COLO668 (cell line): ENCODE results near the gene FLT4.

Source experiments
- DNase-seq: peaks from one replicate; lab custom pipeline; 2025; ENCODE audit not compliant: unreplicated experiment; lab: John Stamatoyannopoulos, UW

Gene FLT4

DNA sequence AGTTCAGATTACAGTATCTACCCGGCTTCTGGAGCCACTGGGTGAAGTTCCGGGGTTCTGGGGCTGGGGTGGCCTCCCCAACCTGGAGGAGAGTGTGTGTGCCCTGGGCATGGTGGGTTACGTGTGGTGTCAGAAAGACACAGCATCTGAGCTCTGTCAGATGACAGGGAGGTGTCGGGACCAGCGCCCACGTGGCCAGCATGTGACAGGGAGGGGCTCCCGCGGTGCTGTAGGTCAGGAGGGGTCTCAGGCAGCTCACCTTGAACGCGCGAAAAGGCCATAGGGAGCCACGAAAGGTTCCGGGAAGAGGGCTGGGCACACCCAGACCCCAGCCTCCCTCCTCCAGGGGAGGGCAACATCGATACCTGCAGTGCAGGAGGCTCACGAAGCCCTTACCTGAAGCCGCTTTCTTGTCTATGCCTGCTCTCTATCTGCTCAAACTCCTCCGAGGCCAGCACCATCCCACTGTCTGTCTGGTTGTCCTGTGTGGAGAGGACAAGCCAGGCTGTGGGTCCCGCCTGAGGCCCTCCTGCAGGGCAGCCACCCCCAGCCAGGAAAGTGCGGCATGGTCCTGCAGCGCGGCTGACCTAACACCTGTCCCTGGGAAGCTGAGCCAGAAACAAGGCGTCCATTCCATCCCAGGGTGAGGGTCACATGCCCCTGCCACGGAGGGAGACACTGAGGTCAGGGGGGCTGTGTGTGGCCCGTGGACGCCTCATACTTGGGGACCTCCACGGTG is 40.7 kb downstream of the FLT4 start:
- DNase-seq = no peak

DNA sequence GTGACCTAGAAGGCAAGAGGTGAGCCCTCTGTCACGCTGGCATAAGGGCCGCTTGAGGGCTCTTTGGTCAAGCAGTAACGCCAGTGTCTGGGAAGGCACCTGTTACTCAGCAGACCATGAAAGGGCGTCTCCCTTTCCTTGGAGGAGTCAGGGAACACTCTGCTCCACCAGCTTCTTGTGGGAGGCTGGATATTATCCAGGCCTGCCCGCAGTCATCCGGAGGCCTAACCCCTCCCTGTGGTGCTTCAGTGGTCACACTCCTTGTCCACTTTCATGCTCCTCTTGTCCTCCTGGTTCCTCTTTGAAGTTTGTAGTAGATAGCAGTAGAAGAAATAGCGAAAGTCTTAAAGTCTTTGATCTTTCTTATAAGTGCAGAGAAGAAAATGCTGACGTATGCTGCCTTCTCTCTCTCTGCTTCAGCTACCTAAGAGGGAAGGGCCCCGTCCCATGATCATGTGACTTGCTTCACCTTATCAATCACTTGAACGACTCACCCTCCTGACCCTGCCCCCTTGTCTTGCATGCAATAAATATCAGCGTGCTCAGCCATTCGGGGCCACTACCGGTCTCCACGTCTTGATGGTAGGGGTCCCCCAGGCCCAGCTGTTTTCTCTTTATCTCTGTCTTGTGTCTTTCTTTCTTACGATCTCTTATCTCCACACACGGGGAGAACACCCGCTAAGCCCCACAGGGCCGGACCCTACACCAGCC is 41.4 kb downstream of the FLT4 start:
- DNase-seq = no peak

DNA sequence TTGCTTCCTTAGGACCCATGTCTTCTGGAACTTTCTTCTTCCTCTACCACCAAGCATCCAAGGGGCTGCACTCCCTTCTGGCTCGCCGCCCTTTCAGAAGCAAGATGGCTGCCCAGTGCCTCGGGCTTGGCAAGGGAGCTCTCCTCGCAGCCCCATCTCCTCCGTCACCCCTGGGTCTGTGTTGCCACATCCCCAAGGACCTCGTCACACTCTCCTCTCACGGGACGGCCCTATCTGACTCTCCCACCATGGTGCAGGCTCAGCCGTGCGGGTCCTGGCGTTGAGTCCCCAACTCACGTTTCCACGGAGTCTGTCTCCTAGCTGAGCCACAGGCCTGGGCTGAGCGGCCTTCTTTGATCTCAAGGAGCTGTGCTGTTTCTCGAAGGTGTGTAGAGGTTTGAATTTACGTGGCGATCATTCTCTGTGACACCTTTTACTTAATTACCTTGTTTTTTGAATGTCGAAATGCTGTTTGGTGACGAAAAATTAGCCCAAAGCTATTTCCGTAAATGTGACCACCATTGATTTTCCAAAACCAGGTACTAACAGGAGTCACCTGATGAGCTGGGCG is 43.1 kb downstream of the FLT4 start:
- no peak for DNase-seq

DNA sequence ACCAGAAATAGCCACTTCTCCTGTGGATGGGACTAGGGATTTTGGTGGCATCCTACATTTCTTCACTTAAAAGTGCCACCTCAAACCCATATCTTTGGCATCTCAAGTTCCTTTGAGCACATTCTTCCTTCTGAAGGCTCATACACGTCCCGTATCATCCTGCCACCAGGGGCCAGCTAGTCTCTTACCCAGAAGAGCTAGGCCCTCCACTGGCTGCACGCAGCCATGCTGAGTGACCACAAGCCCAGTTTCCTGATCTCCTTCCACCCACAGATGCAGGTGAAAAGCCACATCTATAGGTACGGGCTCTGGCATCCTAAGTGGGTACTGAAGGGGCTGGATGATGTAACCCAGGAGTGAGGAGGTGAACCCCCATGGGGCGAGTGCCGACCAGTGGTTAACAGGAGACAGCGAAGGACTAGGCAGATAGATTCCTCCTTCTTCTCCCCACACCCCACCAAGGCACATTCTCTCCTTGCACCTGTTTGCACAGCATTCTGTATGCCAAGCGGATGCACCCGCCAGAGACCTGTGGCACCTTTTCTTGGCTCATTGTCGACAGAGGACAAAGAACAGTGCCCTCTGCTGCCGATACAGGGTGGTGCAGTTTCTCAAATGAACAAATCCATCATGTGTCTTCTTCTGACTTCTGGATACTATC is 43.7 kb downstream of the FLT4 start:
- peak; percentile 46 for DNase-seq

DNA sequence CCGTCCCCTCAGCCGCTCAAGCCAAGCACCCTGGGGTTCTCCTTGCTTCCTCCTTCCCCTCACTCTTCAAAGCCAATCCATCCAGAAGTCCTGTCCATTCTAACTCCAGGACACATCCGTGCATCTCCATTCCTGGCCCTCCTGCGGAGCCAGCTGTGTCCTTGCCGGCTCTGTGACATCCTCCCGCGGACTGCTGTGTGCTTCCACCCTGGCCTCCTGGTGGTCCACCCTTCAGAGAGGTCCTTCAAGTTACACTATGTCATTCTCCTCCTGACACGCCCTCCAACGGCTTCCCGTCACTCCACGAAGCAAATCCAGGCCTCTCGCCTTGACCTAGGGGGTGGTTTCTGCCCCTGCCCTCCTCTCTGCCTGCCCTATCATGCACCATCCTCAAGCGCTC is 45.1 kb downstream of the FLT4 start:
- DNase-seq = no peak

DNA sequence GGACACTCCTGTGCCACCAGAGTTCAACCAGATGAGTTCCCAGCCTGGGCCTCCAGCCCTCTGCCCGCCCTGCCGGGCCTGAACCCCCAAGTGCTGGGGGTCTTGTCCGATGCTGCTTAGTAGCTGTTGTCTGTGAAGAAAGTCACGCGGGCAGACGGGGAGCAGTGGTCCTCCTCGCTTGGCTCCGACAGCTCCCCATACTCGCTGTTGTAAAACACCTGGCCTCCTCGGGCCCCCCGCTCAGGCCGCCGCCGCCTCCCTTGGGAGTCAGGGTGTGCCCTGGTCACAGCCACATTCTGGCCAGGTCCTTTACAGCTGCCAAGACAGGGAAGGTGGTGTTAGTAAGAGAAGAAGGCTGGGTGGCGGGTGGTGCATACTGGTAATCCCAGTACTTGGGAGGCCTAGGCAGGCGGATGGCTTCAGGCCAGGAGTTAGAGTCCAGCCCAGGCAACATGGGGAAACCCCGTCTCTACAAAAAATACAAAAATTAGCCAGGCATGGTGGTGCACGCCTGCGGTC is 46.3 kb downstream of the FLT4 start:
- no peak for DNase-seq

DNA sequence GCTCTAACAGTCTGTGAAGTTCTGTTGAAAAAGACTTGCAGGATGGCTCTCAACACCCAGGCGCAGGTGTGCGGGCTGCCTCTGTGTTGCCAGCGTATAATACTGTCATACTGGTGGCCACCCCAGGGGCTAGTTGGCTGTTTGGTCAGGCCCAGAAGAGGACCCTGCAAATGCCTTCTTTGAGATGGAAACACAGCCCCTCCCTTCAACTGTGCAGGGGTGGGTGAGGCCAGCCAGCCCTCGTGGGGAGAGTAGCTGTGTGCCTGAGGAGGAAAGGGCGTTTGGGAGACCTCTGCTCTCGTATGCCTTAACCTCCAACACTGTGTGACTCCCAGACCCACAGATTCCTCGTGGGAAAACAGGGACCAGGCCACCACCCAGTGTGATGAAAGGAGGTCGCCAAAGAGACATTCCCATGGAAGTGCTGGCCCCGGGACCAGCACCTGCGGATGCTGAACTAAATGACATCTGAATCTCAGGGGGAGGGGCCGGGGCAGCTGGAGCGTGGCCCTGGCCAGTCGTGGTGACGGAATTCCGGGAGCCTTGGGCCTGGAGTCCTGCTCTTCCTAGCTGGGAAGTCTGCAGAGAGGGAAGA is 46.8 kb downstream of the FLT4 start:
- DNase-seq = no peak

DNA sequence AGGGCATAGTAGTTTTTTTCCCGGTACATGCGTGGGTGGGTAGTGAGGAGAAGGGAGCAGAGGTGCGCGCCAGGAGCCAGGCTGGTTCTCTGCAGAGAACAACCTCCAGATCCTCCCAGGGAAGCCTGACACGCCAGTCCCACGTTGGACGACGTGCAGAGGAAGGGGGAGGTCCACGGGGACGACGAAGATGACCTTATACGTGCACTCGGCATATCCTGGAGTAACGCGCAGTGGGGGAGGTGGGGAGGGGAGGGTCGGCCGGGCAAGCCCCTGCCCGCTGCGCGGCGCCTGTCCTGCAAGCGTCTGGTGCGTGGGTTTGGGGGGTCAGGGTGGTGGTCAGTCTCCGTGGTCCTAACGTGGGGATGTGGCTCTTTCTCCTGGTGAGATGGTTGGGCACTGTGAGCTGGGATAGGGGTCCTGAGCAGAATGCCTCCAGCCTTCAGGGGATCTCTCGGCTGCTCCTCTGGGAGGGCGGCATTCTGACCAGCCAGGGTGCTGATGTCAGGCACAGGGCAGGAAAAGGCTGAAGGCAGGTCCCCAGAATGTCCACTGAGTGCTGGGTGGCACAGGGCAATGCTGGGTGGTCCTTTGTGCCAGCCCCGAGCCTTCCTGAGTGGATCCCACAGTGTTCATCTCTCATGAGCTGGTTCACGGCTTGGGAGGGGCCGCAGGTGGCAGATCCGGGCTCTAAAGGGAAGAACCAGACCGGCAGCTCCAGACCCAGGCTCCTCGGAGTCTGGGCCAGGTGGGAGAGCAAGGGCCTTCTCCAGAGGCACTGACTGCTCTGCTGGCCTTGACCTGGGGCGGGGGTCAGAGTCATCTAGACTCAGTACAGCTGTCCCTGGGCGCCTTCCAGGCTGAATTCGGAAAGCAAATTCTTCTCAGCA is 47.6 kb downstream of the FLT4 start:
- no peak for DNase-seq

DNA sequence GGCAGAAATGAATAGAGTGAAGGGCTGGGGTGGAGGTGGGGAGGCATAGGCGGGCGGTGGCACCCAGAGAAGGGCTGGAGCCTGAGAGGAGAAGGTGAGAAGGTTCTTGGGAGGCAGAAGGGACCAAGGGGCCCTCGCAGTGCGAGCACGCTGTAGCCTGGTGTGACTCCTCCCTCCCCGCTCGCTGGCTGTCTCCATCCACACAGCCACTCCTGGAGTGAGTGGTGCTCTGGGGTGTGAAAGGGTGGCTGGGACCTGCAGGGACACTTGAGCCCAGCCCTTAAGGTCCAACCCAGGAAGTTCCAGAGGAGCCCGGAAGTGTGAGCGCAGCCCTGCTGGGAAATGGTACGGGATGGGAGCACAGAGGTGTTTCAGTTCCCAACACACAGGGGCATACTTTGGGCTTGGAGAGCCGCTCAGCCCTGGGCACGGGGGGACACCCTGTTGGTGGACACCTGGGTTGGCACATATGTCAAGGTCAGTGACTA is 48.8 kb downstream of the FLT4 start:
- no peak for DNase-seq

DNA sequence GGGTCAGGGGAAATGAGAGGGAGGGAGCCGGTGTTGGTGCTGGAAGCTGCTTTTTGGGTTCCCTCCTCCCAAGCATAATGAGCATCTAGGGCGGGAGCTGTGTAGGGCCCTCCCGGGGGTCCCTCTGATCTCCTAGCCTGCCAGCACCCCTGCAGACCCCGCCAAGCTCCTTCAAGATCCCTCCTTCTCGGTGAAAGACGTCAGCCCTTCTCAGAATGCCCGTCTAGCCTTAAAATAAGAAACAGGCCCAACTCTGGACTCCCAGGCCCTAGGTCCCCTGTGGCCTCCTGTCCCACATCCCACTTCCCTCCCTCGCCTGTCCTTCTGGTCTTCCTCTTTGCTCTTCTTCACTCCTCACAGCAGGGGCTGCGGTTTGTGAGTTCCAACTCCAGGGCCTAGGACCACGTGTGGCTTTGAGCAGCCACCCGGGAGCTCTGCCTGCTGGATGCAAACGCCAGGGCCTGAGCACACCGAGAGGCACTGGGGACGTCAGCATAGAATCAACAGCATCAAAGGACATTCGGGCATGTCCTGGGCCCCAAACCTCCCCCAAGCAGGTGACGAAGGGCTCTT is 49.3 kb downstream of the FLT4 start:
- no peak for DNase-seq

DNA sequence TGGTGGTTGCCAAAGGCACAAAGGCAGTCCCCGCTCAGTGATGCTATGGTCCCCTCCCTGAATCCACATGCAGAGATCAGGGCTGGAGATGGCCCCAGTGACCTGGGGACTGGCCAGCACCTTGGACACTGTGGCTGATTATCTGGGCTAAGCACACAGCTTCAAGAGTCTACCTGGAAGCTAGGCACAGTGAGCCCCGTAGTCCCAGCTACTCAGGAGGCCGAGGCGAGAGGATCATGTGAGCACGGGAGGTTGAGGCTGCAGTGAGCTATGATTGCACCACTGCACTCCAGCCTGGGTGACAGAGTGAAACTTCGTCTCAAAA is 49.8 kb downstream of the FLT4 start:
- no peak for DNase-seq

DNA sequence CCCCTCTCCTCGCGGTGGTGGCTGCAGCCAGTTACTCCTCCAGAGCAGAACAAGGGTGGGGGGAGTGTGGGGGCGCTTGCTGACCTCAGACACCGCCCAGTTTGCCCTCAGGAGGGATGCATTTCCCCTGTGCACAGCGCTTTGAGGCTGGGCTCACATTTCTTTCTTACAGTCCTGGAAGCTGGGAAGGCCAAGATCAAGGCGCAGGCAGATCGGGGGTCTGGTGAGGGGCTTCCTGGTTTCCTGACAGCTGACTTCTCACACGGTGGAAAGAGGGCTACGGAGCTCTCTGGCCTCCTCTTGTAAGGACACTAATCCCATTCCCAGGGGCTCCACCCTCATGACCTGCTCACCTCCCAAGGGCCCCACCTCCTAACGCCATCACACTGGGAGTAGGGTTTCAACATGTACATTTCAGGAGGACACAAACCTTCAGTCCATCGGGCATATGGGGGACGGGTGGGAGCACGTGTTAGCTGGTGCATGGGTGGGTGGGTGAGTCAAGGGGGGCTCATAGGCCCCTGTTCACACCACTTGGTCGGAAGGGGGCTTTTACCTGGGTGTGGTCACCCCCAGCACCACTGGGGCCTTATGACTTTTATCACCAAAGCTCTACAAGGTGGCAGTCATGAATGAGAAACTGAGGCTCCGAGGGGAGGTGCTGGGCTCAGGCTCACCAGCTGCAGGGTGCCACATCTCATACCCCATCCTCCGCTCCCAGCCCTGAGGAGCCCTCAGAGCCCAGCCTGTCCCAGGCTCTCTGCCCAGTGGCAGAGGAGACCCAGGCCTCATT is 50.4 kb downstream of the FLT4 start:
- no peak for DNase-seq

DNA sequence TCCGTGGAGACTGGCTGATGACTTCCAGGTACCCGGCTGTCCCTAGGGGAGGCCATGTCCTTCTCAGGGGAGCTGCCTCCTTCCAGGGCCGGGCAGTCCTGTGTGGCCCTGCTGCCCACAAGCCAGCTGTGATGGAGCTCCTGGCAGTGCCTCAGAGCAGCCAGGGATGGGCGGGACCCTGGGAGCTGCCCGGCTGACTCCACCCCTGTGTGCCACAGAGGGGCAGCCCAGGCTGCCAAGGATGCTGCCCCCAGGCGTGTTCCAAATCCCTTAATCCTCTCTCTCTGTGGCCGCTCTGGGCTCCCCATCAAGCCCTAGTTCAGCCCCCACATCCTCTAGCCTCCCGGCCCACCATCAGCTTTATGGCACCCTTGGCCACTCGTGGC is 51.1 kb downstream of the FLT4 start:
- no peak for DNase-seq

DNA sequence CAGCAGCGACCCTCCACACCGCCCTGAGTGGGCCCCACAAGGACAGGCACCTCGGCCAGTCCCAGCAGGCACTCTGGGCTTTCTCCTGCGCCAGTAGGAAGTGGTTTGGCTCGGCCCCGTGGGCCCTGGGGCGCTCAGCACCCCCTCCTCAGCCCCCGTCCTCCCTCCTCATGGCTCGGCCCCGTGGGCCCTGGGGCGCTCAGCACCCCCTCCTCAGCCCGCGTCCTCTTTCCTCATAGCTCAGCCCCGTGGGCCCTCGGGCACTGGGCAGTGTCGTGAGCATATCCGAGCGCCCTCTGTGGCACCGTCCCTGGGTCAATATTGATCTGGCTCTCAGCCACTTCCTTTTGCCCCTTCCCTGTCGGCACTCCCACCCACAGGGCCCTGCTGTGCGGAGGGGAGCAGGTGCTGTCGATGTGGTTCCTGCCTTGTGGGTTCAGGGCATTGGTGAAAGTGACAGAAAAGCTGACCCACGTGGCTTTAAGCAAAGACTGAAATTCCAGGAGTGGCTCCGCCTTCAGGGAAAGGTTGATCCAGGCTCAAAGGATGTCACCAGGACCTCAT is 52.6 kb downstream of the FLT4 start:
- DNase-seq = peak; percentile 44

DNA sequence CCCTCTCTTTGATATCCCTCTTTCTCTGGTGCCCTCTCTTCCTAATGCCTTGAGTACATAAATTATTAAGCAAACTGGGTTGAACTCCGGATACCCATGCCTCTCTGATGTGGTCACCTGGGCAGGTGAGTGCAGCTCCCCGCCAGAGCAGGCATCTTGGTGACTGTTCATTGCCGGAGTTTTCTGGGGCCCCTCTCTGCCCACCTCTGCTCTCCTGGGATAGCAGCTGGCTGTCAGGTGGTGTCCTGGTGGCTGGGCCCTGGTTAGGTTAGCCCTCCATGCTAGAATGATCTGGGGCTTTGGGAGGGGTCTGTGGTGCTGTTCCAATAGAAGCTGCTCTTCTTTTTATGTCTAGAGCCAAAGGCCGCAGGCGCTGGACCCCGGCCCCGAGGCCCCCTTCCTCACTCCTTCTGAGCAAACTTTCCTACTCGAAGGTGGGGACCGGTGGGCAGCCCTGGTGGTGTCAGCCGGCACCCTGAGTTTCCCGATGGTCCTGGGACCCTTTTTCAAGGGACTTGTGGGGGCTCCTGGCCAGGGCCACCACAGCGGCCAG is 53.2 kb downstream of the FLT4 start:
- no peak for DNase-seq

DNA sequence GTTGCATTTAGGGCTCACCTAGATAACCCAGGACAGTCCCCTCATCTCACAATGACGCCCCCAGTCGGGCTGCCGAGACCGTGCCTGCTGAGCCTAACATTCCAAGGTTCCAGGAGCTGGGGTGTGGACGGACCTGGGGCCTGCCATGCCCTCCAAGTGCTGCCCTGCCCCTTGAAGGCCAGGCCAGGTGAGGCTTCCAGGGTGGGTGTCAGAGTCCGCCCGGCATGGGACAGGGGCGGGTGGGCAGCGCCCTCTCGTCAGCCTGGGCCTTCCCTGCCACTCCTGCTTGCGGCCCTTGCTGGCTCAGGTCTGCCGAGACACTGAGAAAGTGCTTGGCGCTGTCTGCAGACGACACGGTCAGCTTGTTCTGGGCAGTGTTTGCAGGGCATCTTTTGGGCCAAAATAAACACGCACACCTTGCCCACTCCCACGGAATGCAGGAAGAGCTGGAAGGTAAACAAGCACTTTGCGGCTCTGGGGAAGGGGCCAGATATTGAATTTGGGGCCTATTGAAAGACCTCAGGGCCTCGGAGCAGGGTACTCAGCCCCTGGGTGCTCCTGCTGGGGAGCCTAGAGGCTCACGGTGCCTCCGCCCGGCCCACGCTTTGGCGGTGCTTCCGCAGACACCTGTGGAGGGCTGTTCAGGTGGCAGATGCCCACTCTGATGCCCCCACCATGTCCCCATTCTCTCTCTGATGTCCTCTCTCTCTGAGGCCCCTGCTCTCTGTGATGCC is 53.9 kb downstream of the FLT4 start:
- no peak for DNase-seq

DNA sequence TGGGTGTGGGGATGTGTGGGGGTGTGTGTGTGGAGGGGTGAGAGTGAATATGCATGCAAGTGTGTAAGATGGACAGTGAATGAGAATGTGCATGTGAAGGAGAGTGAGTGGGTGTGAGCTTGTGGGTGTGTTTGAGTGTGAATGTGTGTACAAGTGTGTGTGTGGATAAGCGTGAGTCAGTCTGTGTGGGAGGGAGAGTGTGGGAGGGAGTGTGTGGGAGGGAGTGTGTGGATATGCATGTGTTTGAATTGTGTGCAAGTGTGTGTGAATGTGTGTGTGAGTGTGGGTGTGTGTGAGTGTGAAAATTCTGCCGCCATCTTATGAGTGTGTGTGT is 54.4 kb downstream of the FLT4 start:
- DNase-seq = no peak
